22Rv1 (cell line): ENCODE data around the gene FRS3.

Experiments used
- CTCF ChIP-seq: fragments of 450-650 bp; IDR thresholded peaks from 2 replicates; pipeline ENCODE4 v1.5.1; 2017; ENCODE audit warnings: mild to moderate bottlenecking
- ZFX ChIP-seq: fragments of 450-650 bp; IDR thresholded peaks from 2 replicates; pipeline ENCODE4 v1.6.1; 2017; ENCODE audit warnings: antibody characterized with exemption, borderline replicate concordance

DNA sequence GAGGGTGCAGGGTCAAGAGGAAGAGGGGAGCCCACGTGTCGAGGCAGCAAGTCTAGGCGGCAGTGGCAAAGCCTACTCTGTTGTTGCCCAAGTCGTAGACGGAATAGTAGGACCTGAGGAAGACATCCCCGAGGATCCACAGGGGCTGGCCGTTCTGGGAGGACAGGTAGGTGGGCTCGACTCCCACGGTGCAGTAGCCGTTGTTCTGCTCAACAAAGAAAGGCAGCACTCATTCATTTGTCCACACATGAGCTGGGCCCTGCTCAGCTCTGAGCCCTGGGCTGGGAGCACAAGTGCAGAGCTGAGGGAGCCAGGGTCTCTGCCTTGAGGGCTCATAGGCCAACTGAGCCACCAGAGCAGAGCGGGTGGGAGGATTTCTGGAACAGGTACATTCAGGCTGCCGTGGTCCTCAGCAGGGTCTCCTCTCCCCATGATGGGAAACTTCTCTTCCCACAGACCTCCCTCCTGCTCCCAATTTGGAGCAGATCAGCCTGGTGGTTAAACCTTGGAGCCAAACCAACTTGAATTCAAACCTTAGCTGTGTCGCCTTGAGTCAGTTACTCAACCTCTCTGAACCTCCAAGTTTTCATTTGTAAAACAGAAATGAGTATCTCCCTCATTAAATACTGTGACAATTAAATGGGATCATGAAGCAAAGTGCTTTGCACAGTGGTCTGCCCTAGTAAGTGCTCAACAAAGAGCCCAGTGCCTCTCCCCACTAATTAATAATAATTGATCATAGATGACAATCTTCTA, 42.7 kb downstream of the FRS3 start:
- TF ChIP-seq CTCF = no peak
- TF ChIP-seq ZFX = no peak
